ENCODE measurements around the gene PMEPA1. TPM values are rescaled to one million over a fixed set of nuclear protein-coding genes. Genes with fewer than 3 reads are reported as not detected.

Gene PMEPA1
- total RNA-seq, 1 experiment from 2014 or later: 89.8 TPM

- in situ Hi-C loops (cut with HindIII; ENCODE audit: low pct_unique_long_range_greater_than_20kb, low sequenced_read_pairs) (no loop called here), intact Hi-C loops (cut with micrococcal nuclease; ENCODE audit: unreplicated experiment) (no loop called here)
- peak overlapping the region; percentile 52; the same call in 1 of the 2 replicates for H3K27ac ChIP-seq (ENCODE audit: low read length)
- ChIA-PET POLR2A (no interaction called here), CTCF (no interaction called here)
- no peak for ATAC-seq
- H3K4me3 ChIP-seq (ENCODE audit: low read depth in 2 of 2, low read length in 2 of 2): no peak overlapping the region
- TF ChIP-seq CTCF (IDR thresholded peaks at IDR 0.05) (no peak), POLR2AphosphoS5 (IDR thresholded peaks at IDR 0.05; ENCODE audit: low read depth, low read length) (no peak), SIN3A (IDR thresholded peaks at IDR 0.05; ENCODE audit: borderline replicate concordance, insufficient read depth, low read depth, low read length) (no peak), REST (IDR thresholded peaks at IDR 0.05; ENCODE audit: insufficient read depth in 1 of 2, low read depth in 2 of 2, low read length in 1 of 2) (no peak), TCF7L2 (IDR thresholded peaks at IDR 0.05; ENCODE audit: low read depth, low read length) (no peak)
- no peaks in the 10 kb centered on the region for H3K36me3 ChIP-seq (ENCODE audit: control insufficient read depth, insufficient read depth, low read length)
- H3K9me3 ChIP-seq (ENCODE audit: control insufficient read depth, insufficient read depth, low read depth, low read length): no peaks in the 10 kb centered on the region
- H3K4me1 ChIP-seq (ENCODE audit: control insufficient read depth, insufficient read depth, low read length): peaks cover 35% of the 10 kb centered on the region
- no TSS peak for BruUV-seq (replicated peaks)
- DNase-seq (ENCODE audit: low read depth, low spot score): no peak
- H3K27me3 ChIP-seq (ENCODE audit: control insufficient read depth, insufficient read depth, low read length): no peaks in the 10 kb centered on the region
Observed at GRCh38 chr20:57746832-57747404, 37.1 kb upstream of the PMEPA1 start.

- in situ Hi-C loops (cut with HindIII; ENCODE audit: low pct_unique_long_range_greater_than_20kb, low sequenced_read_pairs): no loop called here
- H3K36me3 ChIP-seq (ENCODE audit: control insufficient read depth, insufficient read depth, low read length): no peaks in the 10 kb centered on the region
- DNase-seq (ENCODE audit: low read depth, low spot score) (no peak), ATAC-seq (no peak)
- H3K27me3 ChIP-seq (ENCODE audit: control insufficient read depth, insufficient read depth, low read length): no peaks in the 10 kb centered on the region
- H3K4me3 ChIP-seq (ENCODE audit: low read depth in 2 of 2, low read length in 2 of 2): no peak overlapping the region
- TF ChIP-seq SIN3A (IDR thresholded peaks at IDR 0.05; ENCODE audit: borderline replicate concordance, insufficient read depth, low read depth, low read length) (no peak), TCF7L2 (IDR thresholded peaks at IDR 0.05; ENCODE audit: low read depth, low read length) (no peak)
- intact Hi-C loops (cut with micrococcal nuclease; ENCODE audit: unreplicated experiment): no loop called here
- no peaks in the 10 kb centered on the region for H3K9me3 ChIP-seq (ENCODE audit: control insufficient read depth, insufficient read depth, low read depth, low read length)
- ChIA-PET CTCF (no interaction called here), POLR2A (no interaction called here)
- H3K27ac ChIP-seq (ENCODE audit: low read length): no peak overlapping the region
- H3K4me1 ChIP-seq (ENCODE audit: control insufficient read depth, insufficient read depth, low read length): peaks cover 35% of the 10 kb centered on the region
- no TSS peak for BruUV-seq (replicated peaks)
Observed at GRCh38 chr20:57746201-57746600, 36.4 kb upstream of the PMEPA1 start.

- ATAC-seq (no peak), DNase-seq (ENCODE audit: low read depth, low spot score) (no peak)
- BruUV-seq (replicated peaks): no TSS peak
- POLR2A ChIA-PET: no interaction called here
- Histone ChIP-seq H3K9me3 (ENCODE audit: control insufficient read depth, insufficient read depth, low read depth, low read length) (no peaks in the 10 kb centered on the region), H3K27ac (ENCODE audit: low read length) (no peak overlapping the region), H3K27me3 (ENCODE audit: control insufficient read depth, insufficient read depth, low read length) (no peaks in the 10 kb centered on the region), H3K4me3 (ENCODE audit: low read depth in 2 of 2, low read length in 2 of 2) (no peak overlapping the region), H3K4me1 (ENCODE audit: control insufficient read depth, insufficient read depth, low read length) (peaks cover 32% of the 10 kb centered on the region), H3K36me3 (ENCODE audit: control insufficient read depth, insufficient read depth, low read length) (no peaks in the 10 kb centered on the region)
- CTCF ChIA-PET: interaction anchor here (0.5 kb wide), 1 partner anchor 205 kb away, joined by 3 read pairs; no protein-coding TSS in a partner anchor
- in situ Hi-C loops (cut with HindIII; ENCODE audit: low pct_unique_long_range_greater_than_20kb, low sequenced_read_pairs): no loop called here
- no peak for TF ChIP-seq REST (IDR thresholded peaks at IDR 0.05; ENCODE audit: insufficient read depth in 1 of 2, low read depth in 2 of 2, low read length in 1 of 2)
- no peak for TF ChIP-seq TCF7L2 (IDR thresholded peaks at IDR 0.05; ENCODE audit: low read depth, low read length)
- TF ChIP-seq POLR2AphosphoS5 (IDR thresholded peaks at IDR 0.05; ENCODE audit: low read depth, low read length): no peak
- no peak for TF ChIP-seq CTCF (IDR thresholded peaks at IDR 0.05)
- no peak for TF ChIP-seq SIN3A (IDR thresholded peaks at IDR 0.05; ENCODE audit: borderline replicate concordance, insufficient read depth, low read depth, low read length)
- intact Hi-C loops (cut with micrococcal nuclease; ENCODE audit: unreplicated experiment): no loop called here
Observed at GRCh38 chr20:57744206-57744605, 34.4 kb upstream of the PMEPA1 start.
